PC-3 (cell line): Measurements from ENCODE around the gene LENG9. TPM values are rescaled to one million over a fixed set of nuclear protein-coding genes. Genes with fewer than 3 reads are reported as not detected.

ENCODE experiments used
- ATAC-seq: fragments of 200-7000 bp; cut with Tn5 transposase; 2 replicates; pipeline ENCODE4 v1.9.1; 2020; ENCODE audit warnings: mild to moderate bottlenecking, moderate library complexity
- BruUV-seq: library from RNA; stranded (reverse); fragments of 400-500 nt; replicated peaks from 2 replicates; lab custom pipeline; 2021; lab: Mats Ljungman, UMichigan
- CTCF ChIA-PET: fragments of 300-600 bp; sonication (Branson Sonifier 250); formaldehyde crosslinking; loops from one replicate; lab custom pipeline; 2022; ENCODE audit warnings: antibody characterized with exemption; lab: Charles Lee
- POLR2A ChIA-PET: fragments of 300-600 bp; sonication (Branson Sonifier 250); formaldehyde crosslinking; loops from one replicate; lab custom pipeline; 2022; ENCODE audit warnings: antibody characterized with exemption; ENCODE audit not compliant: unreplicated experiment; lab: Charles Lee
- DNase-seq: peaks from one replicate; pipeline ENCODE4 v3.0.0-alpha.2; 2015
- H2AFZ ChIP-seq: fragments of 300-600 bp; sonication (generic); 2 replicates; pipeline ENCODE4 v1.6.0; 2016; ENCODE audit warnings: antibody characterized with exemption, low read length
- H3F3A ChIP-seq: fragments of 300-600 bp; sonication (generic); one replicate; pipeline ENCODE4 v1.6.0; 2017; ENCODE audit warnings: antibody characterized with exemption, low read length, control low read depth, mild to moderate bottlenecking; ENCODE audit not compliant: unreplicated experiment
- H3K27ac ChIP-seq: fragments of 300-600 bp; sonication (generic); 2 replicates; pipeline ENCODE4 v1.5.1; 2016; ENCODE audit warnings: mild to moderate bottlenecking, low read length
- H3K27me3 ChIP-seq: fragments of 300-600 bp; sonication (generic); 2 replicates; pipeline ENCODE4 v1.6.1; 2016; ENCODE audit warnings: low read length, mixed read lengths
- H3K36me3 ChIP-seq: fragments of 300-600 bp; sonication (generic); 2 replicates; pipeline ENCODE4 v1.6.1; 2016; ENCODE audit warnings: low read depth, mixed run types, low read length, mixed read lengths
- H3K4me1 ChIP-seq: fragments of 300-600 bp; sonication (generic); 2 replicates; pipeline ENCODE4 v1.5.1; 2016; ENCODE audit warnings: low read length; ENCODE audit not compliant: insufficient read depth
- H3K4me2 ChIP-seq: fragments of 300-600 bp; sonication (generic); 2 replicates; pipeline ENCODE4 v1.6.0; 2016; ENCODE audit warnings: low read length
- H3K4me3 ChIP-seq: fragments of 300-600 bp; sonication (generic); 2 replicates; pipeline ENCODE4 v1.5.1; 2016; ENCODE audit warnings: mild to moderate bottlenecking, low read length, mixed read lengths
- H3K79me2 ChIP-seq: fragments of 300-600 bp; sonication (generic); 2 replicates; pipeline ENCODE4 v1.6.1; 2017; ENCODE audit warnings: low read length, mixed read lengths
- H3K9ac ChIP-seq: fragments of 300-600 bp; sonication (generic); 2 replicates; pipeline ENCODE4 v1.6.0; 2016; ENCODE audit warnings: mild to moderate bottlenecking, low read length
- H3K9me2 ChIP-seq: fragments of 300-600 bp; sonication (generic); replicated peaks from 2 replicates; pipeline ENCODE4 v1.6.1; 2016; ENCODE audit warnings: mixed run types, low read length, mixed read lengths
- H3K9me3 ChIP-seq: fragments of 300-600 bp; sonication (generic); 2 replicates; pipeline ENCODE4 v1.6.1; 2016; ENCODE audit warnings: low read length, mixed read lengths
- H4K20me1 ChIP-seq: fragments of 300-600 bp; sonication (generic); 2 replicates; pipeline ENCODE4 v1.6.1; 2016; ENCODE audit warnings: low read length, mixed read lengths
- EZH2 ChIP-seq: fragments of 300-600 bp; sonication (generic); IDR thresholded peaks from one replicate; pipeline ENCODE4 v1.6.1; 2017; ENCODE audit warnings: antibody characterized with exemption, mild to moderate bottlenecking, low read length; ENCODE audit not compliant: unreplicated experiment
- EZH2phosphoT487 ChIP-seq: fragments of 300-600 bp; sonication (generic); IDR thresholded peaks from 2 replicates; pipeline ENCODE4 v1.6.1; 2018; ENCODE audit warnings: mild to moderate bottlenecking, antibody characterized with exemption, low read length, borderline replicate concordance
- intact Hi-C: fragments of 100-400 bp; cut with micrococcal nuclease; formaldehyde crosslinking; loops from 2 replicates; pipeline ENCODE4 v1.9.0; 2023
- total RNA-seq: library from RNA; depleted of rRNA; stranded (reverse); fragments of >200 nt; gene quantifications from 2 replicates; pipeline ENCODE4 v1.2.3, GENCODE V29; 2014
- TF ChIP-seq, protein P1 (sequence below): fragments of 300-600 bp; sonication (generic); conservative IDR thresholded peaks from 2 replicates; pipeline ENCODE4 v1.5.1; 2017; ENCODE audit warnings: antibody characterized with exemption, low read depth, mild to moderate bottlenecking, low read length

Gene LENG9
- total RNA-seq, 1 experiment from 2014 or later = 7.1 TPM

DNA sequence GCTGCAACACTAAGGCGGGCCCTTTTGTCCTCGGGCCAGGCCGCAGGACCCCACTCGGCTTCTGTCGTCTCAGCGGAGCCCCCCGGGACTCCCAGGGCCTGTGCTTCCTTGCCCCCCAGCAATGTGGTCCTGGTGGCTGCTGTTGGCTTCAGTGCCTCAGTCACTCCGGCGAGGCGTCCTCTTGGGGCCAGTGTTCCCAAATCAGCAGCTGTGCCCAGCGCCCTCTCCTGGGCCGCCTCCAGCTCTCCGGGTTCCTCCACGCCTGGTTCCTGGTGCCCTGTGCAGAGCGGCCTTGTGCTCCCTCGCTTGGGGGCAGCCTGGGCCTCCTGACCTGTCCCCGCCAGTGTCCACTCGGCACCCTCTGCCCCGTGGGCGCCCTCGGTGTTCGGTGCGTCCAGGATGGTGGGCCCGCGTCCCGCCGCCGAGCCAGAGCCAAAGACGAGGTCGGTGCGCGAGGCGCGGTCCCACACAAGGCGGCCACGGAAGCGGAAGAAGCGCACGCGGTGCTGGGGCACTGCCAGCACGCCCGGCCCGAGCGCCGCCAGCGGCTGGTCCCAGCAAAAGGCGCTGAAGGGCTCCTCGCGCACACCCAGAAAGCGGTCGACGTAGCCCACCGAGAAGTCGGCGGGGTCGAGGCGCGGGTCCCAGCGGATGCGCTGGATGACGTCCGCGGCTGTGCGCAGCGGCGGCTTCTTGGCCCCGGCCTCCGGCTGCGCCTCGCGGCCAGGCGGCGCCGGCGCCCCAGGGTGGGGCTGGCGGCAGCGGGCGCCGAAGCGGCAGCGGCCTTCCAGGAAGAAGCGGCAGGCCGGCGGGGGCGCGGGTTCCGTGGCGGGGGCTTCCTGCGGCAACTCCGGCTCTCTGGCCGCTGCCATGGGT lies 685 bp downstream of the LENG9 start:
- DNase-seq (peak; percentile 63), ATAC-seq (peak; percentile 38)
- no TSS peak for BruUV-seq

GRCh38 chr19:54462047-54462654 lies 1.4 kb downstream of the LENG9 start:
- TF ChIP-seq EZH2phosphoT487 = no peak
- no peak for TF ChIP-seq EZH2
- Histone ChIP-seq H3K36me3 (peaks cover 38% of the 10 kb centered on the region), H3K4me3 (peak overlapping the region; percentile 75), H3K9ac (peak overlapping the region; percentile 87), H3K9me3 (no peaks in the 10 kb centered on the region), H2AFZ (no peak overlapping the region), H3F3A (no peaks in the 10 kb centered on the region), H3K79me2 (peaks cover 52% of the 10 kb centered on the region), H3K4me1 (peaks cover 16% of the 10 kb centered on the region), H3K9me2 (no peaks in the 10 kb centered on the region), H3K27ac (peak overlapping the region; percentile 87), H4K20me1 (peaks cover 19% of the 10 kb centered on the region), H3K27me3 (no peaks in the 10 kb centered on the region), H3K4me2 (peak overlapping the region; percentile 91)
- ChIA-PET POLR2A (interaction anchor here (0.6 kb wide), 2 partner anchors 12 to 1761 kb away, joined by 4 to 9 read pairs; no protein-coding TSS in a partner anchor), CTCF (interaction anchor here (0.6 to 1.0 kb wide), 3 partner anchors 13 to 31 kb away, joined by 3 to 9 read pairs (median 4); partner anchors contain the start of gene LENG8)
- DNase-seq (no peak), ATAC-seq (no peak)
- intact Hi-C loops = loop anchor here (2.0 kb wide), 2 partner anchors 13 to 31 kb away; partner anchors contain the start of gene LENG8
- TSS peak; percentile 79 for BruUV-seq

More for the DNA sequence above, 685 bp downstream of the LENG9 start:
- peaks cover 34% of the 10 kb centered on the region for H3K36me3 ChIP-seq
- H3K4me1 ChIP-seq = peaks cover 16% of the 10 kb centered on the region
- H3K79me2 ChIP-seq = peaks cover 44% of the 10 kb centered on the region
- ChIA-PET CTCF (interaction anchor here (0.6 to 1.0 kb wide), 4 partner anchors 14 to 33 kb away, joined by 3 to 9 read pairs (median 4); partner anchors contain the start of gene LENG8), POLR2A (interaction anchor here (0.6 to 1.2 kb wide), 4 partner anchors 14 to 1137 kb away, joined by 3 to 6 read pairs (median 4); partner anchors contain the start of genes LENG8 and ZNF524)
- no peaks in the 10 kb centered on the region for H3F3A ChIP-seq
- intact Hi-C loops = loop anchor here (2.0 kb wide), 2 partner anchors 14 to 32 kb away; partner anchors contain the start of gene LENG8
- TF ChIP-seq, protein P1, sequence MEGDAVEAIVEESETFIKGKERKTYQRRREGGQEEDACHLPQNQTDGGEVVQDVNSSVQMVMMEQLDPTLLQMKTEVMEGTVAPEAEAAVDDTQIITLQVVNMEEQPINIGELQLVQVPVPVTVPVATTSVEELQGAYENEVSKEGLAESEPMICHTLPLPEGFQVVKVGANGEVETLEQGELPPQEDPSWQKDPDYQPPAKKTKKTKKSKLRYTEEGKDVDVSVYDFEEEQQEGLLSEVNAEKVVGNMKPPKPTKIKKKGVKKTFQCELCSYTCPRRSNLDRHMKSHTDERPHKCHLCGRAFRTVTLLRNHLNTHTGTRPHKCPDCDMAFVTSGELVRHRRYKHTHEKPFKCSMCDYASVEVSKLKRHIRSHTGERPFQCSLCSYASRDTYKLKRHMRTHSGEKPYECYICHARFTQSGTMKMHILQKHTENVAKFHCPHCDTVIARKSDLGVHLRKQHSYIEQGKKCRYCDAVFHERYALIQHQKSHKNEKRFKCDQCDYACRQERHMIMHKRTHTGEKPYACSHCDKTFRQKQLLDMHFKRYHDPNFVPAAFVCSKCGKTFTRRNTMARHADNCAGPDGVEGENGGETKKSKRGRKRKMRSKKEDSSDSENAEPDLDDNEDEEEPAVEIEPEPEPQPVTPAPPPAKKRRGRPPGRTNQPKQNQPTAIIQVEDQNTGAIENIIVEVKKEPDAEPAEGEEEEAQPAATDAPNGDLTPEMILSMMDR = peak; percentile 59
- TF ChIP-seq EZH2 = no peak
- TF ChIP-seq EZH2phosphoT487 = no peak
- peak overlapping the region; percentile 75 for H3K4me3 ChIP-seq
- H3K9me2 ChIP-seq = no peaks in the 10 kb centered on the region
- peak overlapping the region; percentile 87 for H3K27ac ChIP-seq
- H2AFZ ChIP-seq = peak overlapping the region; percentile 70
- H3K27me3 ChIP-seq = no peaks in the 10 kb centered on the region
- H3K9me3 ChIP-seq = no peaks in the 10 kb centered on the region
- peaks cover 19% of the 10 kb centered on the region for H4K20me1 ChIP-seq
- H3K4me2 ChIP-seq = peak overlapping the region; percentile 91
- peak overlapping the region; percentile 87 for H3K9ac ChIP-seq

DNA sequence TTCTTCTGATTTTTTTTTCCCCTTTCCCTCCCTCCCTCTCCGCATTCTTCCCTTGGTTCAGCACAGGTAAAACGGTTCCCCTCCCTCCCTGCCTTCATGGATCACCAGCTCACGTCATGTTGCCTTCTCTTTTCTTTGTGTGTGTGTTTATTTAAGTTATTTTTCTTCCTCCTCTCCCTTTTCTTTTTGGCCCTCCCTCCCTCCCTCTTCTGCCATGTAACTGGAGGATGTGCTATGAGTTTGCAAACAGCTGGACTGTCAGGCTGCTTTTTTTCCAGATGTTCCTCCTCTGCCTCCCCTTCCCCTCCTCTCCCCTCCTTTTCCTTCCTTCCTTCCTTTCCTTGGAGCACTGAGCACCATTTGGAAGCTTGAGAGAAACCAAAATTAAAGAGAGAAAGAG lies 2.0 kb downstream of the LENG9 start:
- H3K9me2 ChIP-seq = no peaks in the 10 kb centered on the region
- no peak overlapping the region for H3K27ac ChIP-seq
- BruUV-seq = no TSS peak
- no peak for TF ChIP-seq EZH2
- H3F3A ChIP-seq = no peaks in the 10 kb centered on the region
- peaks cover 41% of the 10 kb centered on the region for H3K36me3 ChIP-seq
- peaks cover 57% of the 10 kb centered on the region for H3K79me2 ChIP-seq
- H3K4me3 ChIP-seq = peak overlapping the region; percentile 75
- peaks cover 16% of the 10 kb centered on the region for H3K4me1 ChIP-seq
- H4K20me1 ChIP-seq = peaks cover 22% of the 10 kb centered on the region
- DNase-seq (no peak), ATAC-seq (no peak)
- ChIA-PET POLR2A (interaction anchor here (0.6 kb wide), 2 partner anchors 11 to 1760 kb away, joined by 4 to 9 read pairs; no protein-coding TSS in a partner anchor), CTCF (interaction anchor here (0.6 kb wide), 1 partner anchor 31 kb away, joined by 7 read pairs; no protein-coding TSS in a partner anchor)
- intact Hi-C loops = loop anchor here (2.0 kb wide), 2 partner anchors 13 to 31 kb away; partner anchors contain the start of gene LENG8
- H2AFZ ChIP-seq = no peak overlapping the region
- no peaks in the 10 kb centered on the region for H3K9me3 ChIP-seq
- no peak overlapping the region for H3K9ac ChIP-seq
- peak overlapping the region; percentile 91 for H3K4me2 ChIP-seq
- H3K27me3 ChIP-seq = no peaks in the 10 kb centered on the region
